ENCODE data around the gene RRP8.

Gene RRP8

DNA sequence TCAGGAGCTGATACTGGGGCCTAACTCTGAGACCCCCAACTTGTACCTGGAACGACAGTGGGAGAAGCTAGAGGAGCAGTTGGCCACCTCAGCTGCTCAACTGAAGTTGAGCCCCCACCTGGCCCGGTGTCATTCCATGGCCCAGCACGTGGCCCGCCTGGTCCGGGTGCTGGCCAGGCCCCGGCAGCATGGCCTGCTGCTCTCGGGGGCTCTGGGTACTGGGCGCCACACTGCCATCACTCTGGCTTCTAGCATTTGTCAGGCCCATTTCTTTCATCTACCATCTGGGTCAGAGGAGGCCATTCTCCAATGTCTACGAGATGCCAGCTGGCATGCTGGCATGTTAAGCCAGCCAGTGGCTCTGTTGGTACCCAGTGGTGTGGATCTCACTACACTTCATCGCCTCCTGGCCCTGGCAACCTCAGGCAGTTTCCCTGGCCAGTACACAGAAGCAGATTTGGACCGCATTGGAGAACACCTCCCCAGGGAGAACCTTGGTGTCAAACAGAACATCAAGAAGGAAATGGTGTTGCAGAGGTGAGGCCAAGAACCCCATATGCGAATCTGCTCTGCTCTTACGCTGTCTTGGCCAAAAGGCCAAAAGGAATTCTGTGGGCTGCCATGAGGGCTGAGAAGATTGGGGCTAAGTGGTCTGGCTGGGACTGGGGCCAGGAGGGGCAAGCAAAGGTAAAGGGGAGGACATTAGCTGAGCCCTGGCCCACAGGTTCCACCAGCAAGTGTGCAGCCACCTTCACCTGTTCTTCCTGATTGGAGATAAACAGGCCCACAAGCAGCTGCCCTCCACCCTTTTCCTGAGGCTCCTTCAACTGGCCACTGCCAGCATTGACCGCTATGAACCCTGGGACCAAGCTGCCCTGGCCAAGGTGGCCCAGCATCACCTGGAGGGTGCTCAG lies 45.4 kb downstream of the RRP8 start:
- H3K27me3 ChIP-seq (ENCODE audit: insufficient read depth, poor library complexity, severe bottlenecking) = no peaks in the 10 kb centered on the region
- no peak overlapping the region for H3K4me3 ChIP-seq (replicated peaks; ENCODE audit: insufficient read depth, low read length)
- no peak for DNase-seq (ENCODE audit: low read depth in 1 of 2, low spot score in 1 of 2)
- TF ChIP-seq POLR2AphosphoS5 (IDR thresholded peaks at IDR 0.05; ENCODE audit: low read depth) = no peak
- TF ChIP-seq GABPA (IDR thresholded peaks at IDR 0.05; ENCODE audit: low read depth) = no peak
- TF ChIP-seq REST (IDR thresholded peaks at IDR 0.05; ENCODE audit: insufficient replicate concordance, low read depth) = no peak
- no peak for TF ChIP-seq CTCF (IDR thresholded peaks at IDR 0.05; ENCODE audit: insufficient read depth, low read length)
- TF ChIP-seq SPI1 (IDR thresholded peaks at IDR 0.05; ENCODE audit: borderline replicate concordance, low read depth) = no peak
- no peak overlapping the region for H3K27ac ChIP-seq (replicated peaks)

DNA sequence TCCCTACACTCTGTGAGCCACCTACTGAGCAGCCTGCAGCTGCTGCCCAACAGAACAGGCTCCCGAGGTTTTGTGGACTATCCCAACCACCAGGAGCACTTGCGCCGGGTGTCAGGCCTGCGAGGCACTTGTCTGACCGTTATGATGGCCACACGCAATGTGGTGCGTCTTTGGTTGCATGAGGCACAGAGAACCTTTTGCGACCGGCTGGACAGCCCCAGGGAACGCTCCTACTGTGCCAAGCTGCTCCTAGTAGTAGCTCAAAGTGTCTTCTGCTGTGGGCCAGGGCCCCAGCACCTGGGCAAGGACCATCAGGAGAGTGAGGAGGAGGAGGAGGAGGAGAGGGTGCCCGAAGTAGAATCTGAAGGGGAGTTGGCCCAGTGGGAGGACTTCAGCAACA lies 46.4 kb downstream of the RRP8 start:
- TF ChIP-seq REST (IDR thresholded peaks at IDR 0.05; ENCODE audit: insufficient replicate concordance, low read depth) = no peak
- TF ChIP-seq GABPA (IDR thresholded peaks at IDR 0.05; ENCODE audit: low read depth) = no peak
- TF ChIP-seq SPI1 (IDR thresholded peaks at IDR 0.05; ENCODE audit: borderline replicate concordance, low read depth) = no peak
- TF ChIP-seq CTCF (IDR thresholded peaks at IDR 0.05; ENCODE audit: insufficient read depth, low read length) = no peak
- no peak for TF ChIP-seq POLR2AphosphoS5 (IDR thresholded peaks at IDR 0.05; ENCODE audit: low read depth)
- H3K4me3 ChIP-seq (replicated peaks; ENCODE audit: insufficient read depth, low read length) = no peak overlapping the region
- no peak for DNase-seq (ENCODE audit: low read depth in 1 of 2, low spot score in 1 of 2)
- H3K27ac ChIP-seq (replicated peaks) = no peak overlapping the region
- no peaks in the 10 kb centered on the region for H3K27me3 ChIP-seq (ENCODE audit: insufficient read depth, poor library complexity, severe bottlenecking)

DNA sequence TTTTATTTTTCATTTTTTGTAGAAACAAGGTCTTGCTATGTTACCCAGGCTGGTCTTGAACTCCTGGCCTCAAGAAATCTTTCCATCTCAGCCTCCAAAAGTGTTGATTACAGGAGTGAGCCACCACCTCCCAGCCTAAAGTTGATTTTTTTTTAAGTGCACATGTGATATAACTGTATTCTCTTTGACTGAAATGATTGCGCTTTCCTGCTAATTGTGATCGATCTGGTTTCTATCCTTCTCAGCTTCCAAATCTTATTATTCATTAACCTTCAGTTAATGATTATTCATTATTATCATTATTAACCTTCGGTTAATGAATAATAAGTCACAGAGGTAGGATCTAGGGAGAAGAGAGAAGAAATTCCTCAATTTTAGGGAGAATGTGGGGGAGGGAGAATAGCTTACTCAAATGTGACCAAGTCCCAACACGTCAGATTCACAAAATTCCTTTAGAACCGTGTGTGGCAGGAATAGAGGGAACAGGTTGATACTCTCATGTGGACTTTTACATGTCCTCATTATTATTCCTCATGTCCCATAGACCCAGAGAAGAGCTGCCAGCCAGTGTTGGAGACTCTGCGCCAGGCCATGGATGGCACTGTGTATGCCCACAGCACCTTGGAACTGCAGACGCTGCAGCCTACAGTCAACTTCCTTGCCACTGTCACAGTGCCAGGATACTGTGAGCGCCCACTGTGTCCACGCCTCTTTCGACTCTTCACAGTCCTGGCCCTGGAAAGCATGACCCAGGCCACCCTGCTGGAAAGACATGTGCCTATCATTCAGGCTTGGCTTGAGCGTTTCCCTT lies 47.1 kb downstream of the RRP8 start:
- TF ChIP-seq REST (IDR thresholded peaks at IDR 0.05; ENCODE audit: insufficient replicate concordance, low read depth) (no peak), CTCF (IDR thresholded peaks at IDR 0.05; ENCODE audit: insufficient read depth, low read length) (no peak), GABPA (IDR thresholded peaks at IDR 0.05; ENCODE audit: low read depth) (no peak)
- no peak overlapping the region for H3K4me3 ChIP-seq (replicated peaks; ENCODE audit: insufficient read depth, low read length)
- no peak overlapping the region for H3K27ac ChIP-seq (replicated peaks)
- no peak for DNase-seq (ENCODE audit: low read depth in 1 of 2, low spot score in 1 of 2)
- no peaks in the 10 kb centered on the region for H3K27me3 ChIP-seq (ENCODE audit: insufficient read depth, poor library complexity, severe bottlenecking)

All from HL-60 (cell line).